OCI-LY1 (cell line): ENCODE data around the gene POLR2L.

Experiments used
- H2AFZ ChIP-seq: fragments of 200-600 bp; sonication (generic), shearing (Covaris generic); 2 replicates; pipeline ENCODE4 v1.6.0; 2014; ENCODE audit warnings: antibody characterized with exemption, mild to moderate bottlenecking, low read length
- H3F3A ChIP-seq: fragments of 200-600 bp; sonication (generic), shearing (Covaris generic); 2 replicates; pipeline ENCODE4 v1.6.0; 2014; ENCODE audit warnings: mild to moderate bottlenecking, antibody characterized with exemption, low read length, moderate library complexity; ENCODE audit not compliant: insufficient read depth
- H3K27ac ChIP-seq: fragments of 200-600 bp; sonication (generic); 2 replicates; pipeline ENCODE4 v1.5.1; 2014; ENCODE audit warnings: low read length, mixed run types, mild to moderate bottlenecking, low read depth; ENCODE audit not compliant: poor library complexity, severe bottlenecking
- H3K27me3 ChIP-seq: fragments of 200-600 bp; sonication (generic); 2 replicates; pipeline ENCODE4 v1.6.0; 2014; ENCODE audit warnings: antibody characterized with exemption, mild to moderate bottlenecking, low read length, moderate library complexity; ENCODE audit not compliant: insufficient read depth
- H3K36me3 ChIP-seq: fragments of 200-600 bp; sonication (generic); 2 replicates; pipeline ENCODE4 v1.6.1; 2014; ENCODE audit warnings: mild to moderate bottlenecking, antibody characterized with exemption, low read length, moderate library complexity, mixed read lengths; ENCODE audit not compliant: insufficient read depth
- H3K4me1 ChIP-seq: fragments of 200-600 bp; sonication (generic); 2 replicates; pipeline ENCODE4 v1.5.1; 2014; ENCODE audit warnings: mild to moderate bottlenecking, low read length, moderate library complexity; ENCODE audit not compliant: insufficient read depth, severe bottlenecking
- H3K4me2 ChIP-seq: fragments of 200-600 bp; sonication (generic), shearing (Covaris generic); 2 replicates; pipeline ENCODE4 v1.6.1; 2014; ENCODE audit warnings: low read length
- H3K4me3 ChIP-seq: fragments of 200-600 bp; sonication (generic); 2 replicates; pipeline ENCODE4 v1.5.1; 2014; ENCODE audit warnings: low read length, low read depth, mild to moderate bottlenecking, mixed read lengths; ENCODE audit not compliant: poor library complexity, severe bottlenecking
- H3K79me2 ChIP-seq: fragments of 200-600 bp; shearing (Covaris generic); 2 replicates; pipeline ENCODE4 v1.6.1; 2016; ENCODE audit warnings: mixed run types, low read length, mixed read lengths; ENCODE audit not compliant: insufficient read depth
- H3K9ac ChIP-seq: fragments of 200-600 bp; sonication (generic), shearing (Covaris generic); 2 replicates; pipeline ENCODE4 v1.6.1; 2014; ENCODE audit warnings: mild to moderate bottlenecking, low read length, mixed read lengths
- H3K9me2 ChIP-seq: fragments of 200-600 bp; sonication (generic), shearing (Covaris generic); 2 replicates; pipeline ENCODE4 v1.6.1; 2014; ENCODE audit warnings: low read depth, mild to moderate bottlenecking, low read length, mixed read lengths
- H3K9me3 ChIP-seq: fragments of 200-600 bp; shearing (Covaris generic); 2 replicates; pipeline ENCODE4 v1.6.1; 2014; ENCODE audit warnings: low read length, mixed read lengths
- H4K20me1 ChIP-seq: fragments of 200-600 bp; sonication (generic), shearing (Covaris generic); 2 replicates; pipeline ENCODE4 v1.6.0; 2016; ENCODE audit warnings: mild to moderate bottlenecking, low read length; ENCODE audit not compliant: insufficient read depth
- CTCF ChIP-seq: fragments of 200-600 bp; sonication (generic), shearing (Covaris generic); IDR thresholded peaks from 2 replicates; pipeline ENCODE4 v1.5.1; 2017; ENCODE audit warnings: mild to moderate bottlenecking, antibody characterized with exemption, low read length, moderate library complexity, mixed read lengths
- EZH2 ChIP-seq: fragments of 200-600 bp; sonication (generic), shearing (Covaris generic); IDR thresholded peaks from 2 replicates; pipeline ENCODE4 v1.8.0; 2017; ENCODE audit warnings: borderline replicate concordance, mixed run types, mild to moderate bottlenecking, antibody characterized with exemption, low read length, moderate library complexity, mixed read lengths

POLR2L gene

GRCh38 chr11:831961-832528 lies 10.3 kb downstream of the POLR2L start:
- no peaks in the 10 kb centered on the region for H3K9me3 ChIP-seq

GRCh38 chr11:831118-831864 lies 11.0 kb downstream of the POLR2L start:
- no peak overlapping the region for H2AFZ ChIP-seq
- peaks cover 22% of the 10 kb centered on the region for H3K27me3 ChIP-seq
- no peaks in the 10 kb centered on the region for H3K36me3 ChIP-seq
- H3K9ac ChIP-seq, result no peak overlapping the region
- H4K20me1 ChIP-seq, result no peaks in the 10 kb centered on the region
- H3K4me2 ChIP-seq, result peak overlapping the region; percentile 70; the same call in 1 of the 2 replicates
- no peaks in the 10 kb centered on the region for H3F3A ChIP-seq
- no peak for TF ChIP-seq EZH2
- TF ChIP-seq CTCF, result no peak
- H3K9me2 ChIP-seq, result no peaks in the 10 kb centered on the region
- peaks cover 31% of the 10 kb centered on the region for H3K4me1 ChIP-seq
- H3K4me3 ChIP-seq, result no peak overlapping the region
- no peaks in the 10 kb centered on the region for H3K9me3 ChIP-seq
- no peak overlapping the region for H3K27ac ChIP-seq
- H3K79me2 ChIP-seq, result no peaks in the 10 kb centered on the region

More at GRCh38 chr11:831961-832528, 10.3 kb downstream of the POLR2L start:
- H3K4me3 ChIP-seq, result peak overlapping the region; percentile 38
- no peaks in the 10 kb centered on the region for H3F3A ChIP-seq
- H3K27ac ChIP-seq, result no peak overlapping the region
- H3K79me2 ChIP-seq, result no peaks in the 10 kb centered on the region
- H3K9me2 ChIP-seq, result no peaks in the 10 kb centered on the region
- TF ChIP-seq CTCF, result no peak
- no peak for TF ChIP-seq EZH2
- H3K4me2 ChIP-seq, result peak overlapping the region; percentile 45; the same call in 1 of the 2 replicates
- no peak overlapping the region; the same call in 1 of the 2 replicates for H3K9ac ChIP-seq
- H3K36me3 ChIP-seq, result no peaks in the 10 kb centered on the region; the same call in 1 of the 2 replicates
- H2AFZ ChIP-seq, result no peak overlapping the region
- H3K27me3 ChIP-seq, result peaks cover 22% of the 10 kb centered on the region
- peaks cover 27% of the 10 kb centered on the region for H3K4me1 ChIP-seq
- H4K20me1 ChIP-seq, result no peaks in the 10 kb centered on the region

GRCh38 chr11:830295-831117 lies 11.8 kb downstream of the POLR2L start:
- Histone ChIP-seq H3K36me3 (peaks cover 3% of the 10 kb centered on the region), H3F3A (no peaks in the 10 kb centered on the region), H2AFZ (no peak overlapping the region), H3K79me2 (no peaks in the 10 kb centered on the region), H4K20me1 (no peaks in the 10 kb centered on the region), H3K9me3 (no peaks in the 10 kb centered on the region), H3K9ac (no peak overlapping the region), H3K27ac (no peak overlapping the region), H3K4me3 (peak overlapping the region; percentile 47), H3K4me2 (peak overlapping the region; percentile 70), H3K4me1 (peaks cover 31% of the 10 kb centered on the region), H3K27me3 (peaks cover 22% of the 10 kb centered on the region), H3K9me2 (no peaks in the 10 kb centered on the region)
- TF ChIP-seq EZH2 (no peak), CTCF (no peak)
